Endometrial microvascular endothelial cells (primary cell): ENCODE measurements around the gene SERPINB5. TPM values are rescaled to one million over a fixed set of nuclear protein-coding genes. Genes with fewer than 3 reads are reported as not detected.

Experiments
- total RNA-seq: library from RNA; depleted of rRNA; stranded (reverse); fragments of >200 nt; gene quantifications from one replicate; pipeline ENCODE4 v1.2.3, GENCODE V29; 2015; ENCODE audit errors: inconsistent ontology term

The SERPINB5 gene
- total RNA-seq, 1 donor from 2014 or later = not detected

Other genes starting within 250 kb of the SERPINB5 start
- gene BCL2, start 157.2 kb upstream of the SERPINB5 start, total RNA-seq = 0.56 TPM
- gene KDSR, start 109.8 kb upstream of the SERPINB5 start, total RNA-seq = 27.7 TPM
- 35.9 TPM for gene VPS4B, start 54.5 kb upstream of the SERPINB5 start, total RNA-seq
- not detected for gene SERPINB12, start 65.4 kb downstream of the SERPINB5 start, total RNA-seq
- not detected for gene SERPINB13, start 110.4 kb downstream of the SERPINB5 start, total RNA-seq
- not detected for gene SERPINB4, start 167.3 kb downstream of the SERPINB5 start, total RNA-seq
- gene SERPINB3, start 184.9 kb downstream of the SERPINB5 start, total RNA-seq = not detected
- not detected for gene SERPINB11, start 226.0 kb downstream of the SERPINB5 start, total RNA-seq